Gastrocnemius medialis (tissue), 4 donors: ENCODE measurements around the gene HNF1A. TPM values are rescaled to one million over a fixed set of nuclear protein-coding genes. Genes with fewer than 3 reads are reported as not detected.
A peak's percentile ranks its signal among the peaks of the same experiment; 100 is the strongest.
"Not testable (repeated sequence)": the region's sequence is repeated elsewhere in the genome, so short reads cannot be mapped to it uniquely, and the experiment has no call there.

Source experiments
- ATAC-seq, 2 donors: fragments of 150-250 bp; one replicate each; pipeline ENCODE4 v1.9.1; 2016
- DNase-seq, 2 donors: peaks; one replicate each; pipeline ENCODE4 v3.0.0-alpha.2; 2019
- H3K27ac ChIP-seq, 4 donors: fragments of 200-600 bp; sonication (generic); 1 replicate in 1 of 4; 2 replicates in 3 of 4; pipeline ENCODE4 v1.5.1; 2016 to 2018; ENCODE audit warnings: mild to moderate bottlenecking in 2 of 4, moderate library complexity in 1 of 4
- H3K27me3 ChIP-seq, 3 donors: fragments of 200-600 bp; sonication (generic) in 2 of 3; 1 replicate in 1 of 3; 2 replicates in 2 of 3; pipeline versions ENCODE4 v1.5.1 to v1.6.0; 2016 to 2019; ENCODE audit warnings: mild to moderate bottlenecking in 1 of 3, moderate library complexity in 1 of 3
- H3K36me3 ChIP-seq, 2 donors: fragments of 200-600 bp; sonication (generic) in 1 of 2; one replicate each; pipeline ENCODE4 v1.5.1; 2017 to 2018
- H3K4me1 ChIP-seq, 2 donors: fragments of 200-600 bp; sonication (generic) in 1 of 2; one replicate each; pipeline ENCODE4 v1.5.1; 2016 to 2017; ENCODE audit warnings: mild to moderate bottlenecking in 2 of 2
- H3K4me3 ChIP-seq, 4 donors: fragments of 200-600 bp; sonication (generic) in 3 of 4; 1 replicate in 1 of 4; 2 replicates in 3 of 4; pipeline ENCODE4 v1.5.1; 2016 to 2019; ENCODE audit warnings: mild to moderate bottlenecking in 2 of 4
- H3K9me3 ChIP-seq, 3 donors: fragments of 200-600 bp; sonication (generic) in 2 of 3; 1 replicate in 1 of 3; 2 replicates in 2 of 3; pipeline ENCODE4 v1.5.1; 2016 to 2019
- CTCF ChIP-seq, 5 experiments: fragments of 450-650 bp in 3 of 5; fragments of 200-600 bp in 2 of 5; sonication (generic) in 2 of 5; IDR thresholded peaks in 4 of 5; conservative IDR thresholded peaks in 1 of 5; 1 replicate in 4 of 5; 2 replicates in 1 of 5; pipeline ENCODE4 v1.5.1; 2016 to 2019; ENCODE audit warnings: antibody characterized with exemption in 5 of 5, mild to moderate bottlenecking in 3 of 5, moderate library complexity in 3 of 5
- POLR2A ChIP-seq, 2 donors: fragments of 450-650 bp; IDR thresholded peaks; one replicate each; pipeline ENCODE4 v1.6.1; 2017; ENCODE audit warnings: antibody characterized with exemption in 2 of 2, mild to moderate bottlenecking in 2 of 2, moderate library complexity in 2 of 2
- in situ Hi-C, 4 donors: fragments of 200-750 bp; cut with MboI; loops; one replicate each; pipeline versions ENCODE4 v1.15.0 to v1.8.0; 2017; ENCODE audit warnings: low sequenced_read_pairs in 4 of 4
- intact Hi-C: fragments of 100-400 bp; cut with DNase I; formaldehyde crosslinking; loops from one replicate; pipeline ENCODE4 v1.15.1; 2023; ENCODE audit warnings: low total_unique reads
- total RNA-seq, 4 donors: library from RNA; depleted of rRNA; stranded (reverse); fragments of >200 nt; gene quantifications; one replicate each; pipeline versions ENCODE4 v1.1.0 to v1.2.3, GENCODE V29; 2016

The HNF1A gene
- total RNA-seq, 4 donors from 2014 or later, result 0.07 to 0.10 TPM; not detected in 2

DNA sequence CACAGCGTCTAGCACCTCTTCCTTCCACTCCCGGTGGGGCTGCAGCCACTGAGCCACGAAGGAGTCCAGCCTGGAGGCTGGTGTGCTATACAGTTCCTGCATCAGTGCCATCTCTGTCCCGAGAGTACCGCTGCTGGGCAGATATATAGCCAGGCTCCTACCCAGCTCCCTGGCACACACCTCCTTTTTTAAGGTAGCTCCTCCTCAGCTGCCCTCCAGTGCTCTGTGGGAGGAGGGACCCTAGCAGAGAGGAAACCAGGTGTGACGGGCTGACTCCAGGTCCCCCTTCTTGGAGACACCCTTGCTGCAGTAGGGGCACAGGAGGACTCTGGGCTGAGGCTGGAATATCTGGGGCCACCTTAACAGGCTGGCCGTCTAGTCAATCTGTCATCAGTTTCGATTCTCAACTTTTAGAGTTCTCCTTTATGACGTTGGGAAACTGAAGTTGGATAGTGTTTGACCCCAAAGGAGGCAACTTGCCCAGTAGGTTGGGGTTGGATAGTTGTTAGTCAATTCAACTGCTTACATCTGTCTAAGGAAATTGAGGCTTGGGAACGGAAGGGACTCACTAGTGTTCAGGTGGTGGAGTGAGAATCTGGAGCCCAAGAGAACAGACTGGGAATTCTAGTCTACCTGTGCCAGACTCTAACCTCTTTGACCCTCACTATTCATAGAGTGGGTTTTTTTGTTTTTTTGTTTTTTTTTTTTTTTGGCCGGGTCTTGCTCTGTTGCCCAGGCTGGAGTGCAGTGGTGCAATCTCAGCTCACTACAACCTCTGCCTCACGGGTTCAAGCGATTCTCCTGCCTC is 60.7 kb downstream of the HNF1A start, which contains the start of gene OASL:
OASL (minus strand) TSS at position 386 of the 808 bp plus-strand sequence; CDS start at position 111, 275 bp downstream.
- DNase-seq (no peak), ATAC-seq (peak; percentile 33 to 44)
- no peaks in the 10 kb centered on the region for H3K36me3 ChIP-seq
- TF ChIP-seq POLR2A (IDR thresholded peaks at IDR 0.05) (peak in 1 of 2 donors; percentile 11), CTCF (IDR thresholded peaks at IDR 0.05 in 4 of 5, conservative IDR thresholded peaks at IDR 0.05 in 1 of 5) (no peak)
- peak within 1 kb of the TSS; percentile 37 to 52 (median 47) for H3K4me3 ChIP-seq
- intact Hi-C loops, result no loop called here
- no peaks in the 10 kb centered on the region for H3K9me3 ChIP-seq
- peak within 1 kb of the TSS in 2 of 4 donors; percentile 23 to 50 for H3K27ac ChIP-seq
- peaks cover 4 to 16% (median 14%) of the 10 kb centered on the region in 3 donors for H3K27me3 ChIP-seq
- no peaks in the 10 kb centered on the region for H3K4me1 ChIP-seq
- in situ Hi-C loops, result no loop called here

DNA sequence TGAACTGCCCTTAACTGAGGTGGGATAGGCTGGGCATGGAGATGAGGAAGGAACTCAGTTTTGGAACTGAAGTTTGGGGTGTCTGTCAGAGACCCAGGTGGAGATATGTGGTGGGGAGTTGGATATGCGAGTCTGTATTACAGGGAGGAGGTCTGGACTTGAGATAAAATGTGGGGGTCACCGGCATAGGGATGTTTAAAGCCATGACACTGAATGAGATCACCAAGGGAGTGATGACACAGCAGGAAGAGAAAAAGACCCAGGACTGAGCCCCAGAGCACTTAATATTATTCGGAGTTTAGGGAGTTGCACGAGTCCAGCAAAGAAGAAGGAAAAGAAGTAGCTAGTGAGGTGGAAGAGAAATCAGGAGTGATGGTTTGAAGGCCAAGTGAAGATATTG is 64.7 kb downstream of the HNF1A start:
- Histone ChIP-seq H3K4me1 (no peaks in the 10 kb centered on the region), H3K27ac (no peak overlapping the region), H3K27me3 (peaks cover 7 to 16% (median 11%) of the 10 kb centered on the region in 3 donors), H3K36me3 (no peaks in the 10 kb centered on the region), H3K9me3 (no peaks in the 10 kb centered on the region), H3K4me3 (no peak overlapping the region)
- TF ChIP-seq POLR2A (IDR thresholded peaks at IDR 0.05) (no peak), CTCF (IDR thresholded peaks at IDR 0.05 in 4 of 5, conservative IDR thresholded peaks at IDR 0.05 in 1 of 5) (no peak)
- intact Hi-C loops, result no loop called here
- DNase-seq (no peak), ATAC-seq (no peak)
- in situ Hi-C loops, result no loop called here

- H3K4me3 ChIP-seq, ATAC-seq, in situ Hi-C loops, H3K27ac ChIP-seq, DNase-seq, H3K27me3 ChIP-seq, H3K4me1 ChIP-seq, H3K9me3 ChIP-seq, H3K36me3 ChIP-seq, intact Hi-C loops: not testable (repeated sequence)
These were observed 69.1 kb downstream of the HNF1A start for GRCh38 chr12:121047400-121047799.

DNA sequence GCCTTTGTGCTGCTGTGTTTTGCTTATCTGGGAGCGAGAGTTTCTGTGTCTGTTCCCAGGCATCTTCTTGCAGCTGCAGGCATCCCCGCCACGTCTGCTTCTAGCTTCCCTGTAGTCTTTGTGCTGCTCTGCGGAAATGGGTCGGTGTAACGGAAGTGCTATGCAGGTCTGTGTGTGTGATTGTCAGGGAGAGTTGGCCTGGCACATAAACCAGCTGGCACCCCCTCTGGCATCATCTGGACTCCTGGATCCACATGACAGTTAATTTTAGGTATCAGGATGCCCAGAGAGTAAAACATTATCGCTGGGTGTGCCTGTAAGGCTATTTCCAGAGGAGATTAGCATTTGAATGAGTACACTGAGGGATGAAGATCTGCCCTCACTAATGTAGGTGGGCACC is 70.1 kb downstream of the HNF1A start:
- TF ChIP-seq CTCF (IDR thresholded peaks at IDR 0.05 in 4 of 5, conservative IDR thresholded peaks at IDR 0.05 in 1 of 5), result no peak
- TF ChIP-seq POLR2A (IDR thresholded peaks at IDR 0.05), result no peak
- in situ Hi-C loops, result no loop called here
- intact Hi-C loops, result no loop called here
- DNase-seq, result no peak
- no peak overlapping the region for H3K27ac ChIP-seq
- H3K4me1 ChIP-seq, result no peaks in the 10 kb centered on the region
- peaks cover 0 to 3% (median 0%) of the 10 kb centered on the region in 3 donors for H3K27me3 ChIP-seq
- no peaks in the 10 kb centered on the region for H3K36me3 ChIP-seq
- no peaks in the 10 kb centered on the region for H3K9me3 ChIP-seq
- no peak for ATAC-seq
- H3K4me3 ChIP-seq, result no peak overlapping the region

DNA sequence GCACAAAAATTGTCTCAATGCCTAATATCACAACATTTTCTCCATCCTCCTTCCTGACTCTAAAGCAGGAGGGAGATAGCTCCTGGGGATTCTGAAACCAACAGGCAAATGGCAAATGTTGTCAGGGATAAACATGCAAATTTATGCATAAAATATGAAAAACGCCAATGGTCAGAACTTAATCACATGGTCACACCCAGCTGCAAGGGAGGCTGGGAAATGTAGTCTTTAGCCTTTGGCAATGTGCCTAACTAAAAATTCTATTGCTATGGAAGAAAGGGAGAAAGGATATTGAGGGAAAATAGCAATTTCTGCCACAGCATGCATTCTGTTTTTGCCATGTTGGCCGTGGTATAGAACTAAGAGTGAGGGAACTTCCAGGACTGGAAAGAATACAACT is 72.4 kb downstream of the HNF1A start:
- ATAC-seq (no peak), DNase-seq (no peak)
- Histone ChIP-seq H3K27ac (no peak overlapping the region), H3K36me3 (no peaks in the 10 kb centered on the region), H3K9me3 (no peaks in the 10 kb centered on the region), H3K4me1 (no peaks in the 10 kb centered on the region), H3K4me3 (no peak overlapping the region), H3K27me3 (peaks cover 0 to 3% (median 0%) of the 10 kb centered on the region in 3 donors)
- in situ Hi-C loops, result no loop called here
- TF ChIP-seq CTCF (IDR thresholded peaks at IDR 0.05 in 4 of 5, conservative IDR thresholded peaks at IDR 0.05 in 1 of 5) (no peak), POLR2A (IDR thresholded peaks at IDR 0.05) (no peak)
- intact Hi-C loops, result no loop called here

Other genes starting within 250 kb of the HNF1A start
- 10 to 100 TPM; 10.1 to 21.3 (median 10.6) TPM for gene SPPL3, start 74.2 kb upstream of the HNF1A start, total RNA-seq
- gene C12orf43, start 37.9 kb downstream of the HNF1A start, total RNA-seq, result 10 to 100 TPM in 1 of 4 donors, 1 to 10 TPM in 3; 2.9 to 13.2 (median 5.1) TPM
- under 1 TPM; 0.11 to 0.36 (median 0.19) TPM for gene OASL, start 60.7 kb downstream of the HNF1A start, total RNA-seq
- under 1 TPM in 3 of 4 donors, not detected in 1; 0.35 to 0.46 (median 0.41) TPM for gene P2RX7, start 154.3 kb downstream of the HNF1A start, total RNA-seq
- 1 to 10 TPM; 3.9 to 7.9 (median 6.1) TPM for gene P2RX4, start 231.6 kb downstream of the HNF1A start, total RNA-seq